UCSD-AML1 (cell line): ENCODE data around the gene BARX1.
"Not testable (repeated sequence)": the region's sequence is repeated elsewhere in the genome, so short reads cannot be mapped to it uniquely, and the experiment has no call there.

Experiments
- DNase-seq: peaks from one replicate; lab custom pipeline; 2025; ENCODE audit not compliant: unreplicated experiment; lab: John Stamatoyannopoulos, UW

The BARX1 gene

GRCh38 chr9:93955111-93955980, at the start of gene BARX1:
Gene BARX1, minus strand, starts transcription at chr9:93955355. Its CDS starts 209 bp downstream, at chr9:93955146.
- no peak for DNase-seq

- no peak for DNase-seq
These were observed 47.4 kb upstream of the BARX1 start for GRCh38 chr9:94002316-94003140.

- no peak for DNase-seq
These were observed 41.7 kb upstream of the BARX1 start for GRCh38 chr9:93996863-93997262.

GRCh38 chr9:93996367-93996766, 41.2 kb upstream of the BARX1 start:
- DNase-seq = no peak

- no peak for DNase-seq
These were observed 39.4 kb upstream of the BARX1 start for GRCh38 chr9:93994545-93994944.

- no peak for DNase-seq
These were observed 39.0 kb upstream of the BARX1 start for GRCh38 chr9:93994132-93994531.

GRCh38 chr9:93992830-93993229, 37.7 kb upstream of the BARX1 start:
- DNase-seq = no peak

- DNase-seq = no peak
These were observed 35.3 kb upstream of the BARX1 start for GRCh38 chr9:93990448-93990847.

- DNase-seq = no peak
These were observed 32.9 kb upstream of the BARX1 start for GRCh38 chr9:93988056-93988455.

- DNase-seq = no peak
These were observed 29.7 kb upstream of the BARX1 start for GRCh38 chr9:93984860-93985259.

GRCh38 chr9:93983875-93984274, 28.7 kb upstream of the BARX1 start:
- DNase-seq = no peak

- DNase-seq = no peak
These were observed 24.6 kb upstream of the BARX1 start for GRCh38 chr9:93979721-93980120.

- no peak for DNase-seq
These were observed 23.4 kb upstream of the BARX1 start for GRCh38 chr9:93978551-93978950.

GRCh38 chr9:93976973-93977372, 21.8 kb upstream of the BARX1 start:
- DNase-seq = no peak

GRCh38 chr9:93976081-93976480, 20.9 kb upstream of the BARX1 start:
- no peak for DNase-seq

GRCh38 chr9:93975262-93975661, 20.1 kb upstream of the BARX1 start:
- no peak for DNase-seq

GRCh38 chr9:93974151-93974550, 19.0 kb upstream of the BARX1 start:
- no peak for DNase-seq

- DNase-seq = not testable (repeated sequence)
These were observed 17.5 kb upstream of the BARX1 start for GRCh38 chr9:93972655-93973054.

GRCh38 chr9:93969328-93969661, 14.1 kb upstream of the BARX1 start:
- no peak for DNase-seq

- DNase-seq = no peak
These were observed 13.5 kb upstream of the BARX1 start for GRCh38 chr9:93968451-93969327.
